AG04450 (cell line): ENCODE data around the gene EVL. TPM values are rescaled to one million over a fixed set of nuclear protein-coding genes. Genes with fewer than 3 reads are reported as not detected.

Source experiments
- CTCF ChIA-PET: fragments of 300-600, 350-600 bp; formaldehyde crosslinking; extraction: SDS; loops from one replicate; lab custom pipeline; 2022; ENCODE audit warnings: antibody characterized with exemption, inconsistent platforms; lab: Charles Lee
- POLR2A ChIA-PET: fragments of 350-600 bp; formaldehyde crosslinking; extraction: SDS; loops from one replicate; lab custom pipeline; 2021; ENCODE audit warnings: antibody characterized with exemption, inconsistent platforms; lab: Yijun Ruan, JAX
- DNase-seq: peaks from one replicate; pipeline ENCODE4 v3.0.0-alpha.2; 2011; ENCODE audit warnings: low read depth, low spot score
- H3K27ac ChIP-seq: one replicate; pipeline ENCODE4 v1.5.1; 2012; ENCODE audit warnings: low read depth, low read length, control low read depth
- H3K27me3 ChIP-seq: one replicate; pipeline ENCODE4 v1.6.0; 2012; ENCODE audit warnings: low read length; ENCODE audit not compliant: control insufficient read depth, insufficient read depth
- H3K4me3 ChIP-seq: 2 replicates; pipeline ENCODE4 v1.5.1; 2011; ENCODE audit warnings: mild to moderate bottlenecking, low read depth, low read length, control low read depth
- H3K9me3 ChIP-seq: 2 replicates; pipeline ENCODE4 v1.5.1; 2012; ENCODE audit warnings: low read length; ENCODE audit not compliant: control insufficient read depth, insufficient read depth
- polyA plus RNA-seq: library from polyadenylated mRNA; depleted of rRNA; stranded (reverse); fragments of >200 nt; gene quantifications from 2 replicates; pipeline ENCODE4 v1.2.3, GENCODE V29; 2011
- TF ChIP-seq, protein P1 (sequence below): IDR thresholded peaks from 2 replicates; pipeline ENCODE4 v1.5.1; 2011; ENCODE audit warnings: low read depth, low read length, control low read depth, inconsistent platforms

Gene EVL
- polyA plus RNA-seq, 1 experiment: 36.5 TPM

GRCh38 chr14:100051103-100051502 is 14.1 kb upstream of the EVL start:
- POLR2A ChIA-PET: no interaction called here
- Histone ChIP-seq H3K4me3 (no peak overlapping the region), H3K9me3 (no peaks in the 10 kb centered on the region; the same call in 1 of the 2 replicates), H3K27ac (no peak overlapping the region), H3K27me3 (no peaks in the 10 kb centered on the region)
- CTCF ChIA-PET: interaction anchor here (0.6 to 1.7 kb wide), 2 partner anchors 57 to 59 kb away, joined by 4 to 5 read pairs; no protein-coding TSS in a partner anchor
- TF ChIP-seq, protein P1, sequence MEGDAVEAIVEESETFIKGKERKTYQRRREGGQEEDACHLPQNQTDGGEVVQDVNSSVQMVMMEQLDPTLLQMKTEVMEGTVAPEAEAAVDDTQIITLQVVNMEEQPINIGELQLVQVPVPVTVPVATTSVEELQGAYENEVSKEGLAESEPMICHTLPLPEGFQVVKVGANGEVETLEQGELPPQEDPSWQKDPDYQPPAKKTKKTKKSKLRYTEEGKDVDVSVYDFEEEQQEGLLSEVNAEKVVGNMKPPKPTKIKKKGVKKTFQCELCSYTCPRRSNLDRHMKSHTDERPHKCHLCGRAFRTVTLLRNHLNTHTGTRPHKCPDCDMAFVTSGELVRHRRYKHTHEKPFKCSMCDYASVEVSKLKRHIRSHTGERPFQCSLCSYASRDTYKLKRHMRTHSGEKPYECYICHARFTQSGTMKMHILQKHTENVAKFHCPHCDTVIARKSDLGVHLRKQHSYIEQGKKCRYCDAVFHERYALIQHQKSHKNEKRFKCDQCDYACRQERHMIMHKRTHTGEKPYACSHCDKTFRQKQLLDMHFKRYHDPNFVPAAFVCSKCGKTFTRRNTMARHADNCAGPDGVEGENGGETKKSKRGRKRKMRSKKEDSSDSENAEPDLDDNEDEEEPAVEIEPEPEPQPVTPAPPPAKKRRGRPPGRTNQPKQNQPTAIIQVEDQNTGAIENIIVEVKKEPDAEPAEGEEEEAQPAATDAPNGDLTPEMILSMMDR: no peak
- no peak for DNase-seq

DNA sequence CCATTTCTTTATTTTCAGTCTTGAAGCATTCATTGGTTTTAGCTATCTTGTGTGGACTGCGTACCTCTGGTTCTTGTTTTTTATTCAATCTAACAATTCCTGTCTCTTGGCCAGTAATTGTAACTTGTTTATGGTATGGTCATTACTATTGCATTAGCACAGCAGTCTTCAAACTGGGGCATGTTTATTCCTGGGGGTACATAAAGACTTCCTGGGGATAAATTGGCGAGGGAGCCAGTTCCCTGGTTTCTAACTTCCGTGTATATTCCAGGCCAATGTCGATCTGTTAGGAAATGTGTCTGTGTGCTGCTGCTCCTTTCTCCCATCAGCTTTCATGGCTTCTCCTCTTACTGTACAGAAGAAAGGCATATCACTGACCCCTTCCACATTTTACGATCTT is 13.7 kb upstream of the EVL start:
- CTCF ChIA-PET: interaction anchor here (0.6 to 1.7 kb wide), 2 partner anchors 57 to 59 kb away, joined by 4 to 5 read pairs; no protein-coding TSS in a partner anchor
- DNase-seq: no peak

DNA sequence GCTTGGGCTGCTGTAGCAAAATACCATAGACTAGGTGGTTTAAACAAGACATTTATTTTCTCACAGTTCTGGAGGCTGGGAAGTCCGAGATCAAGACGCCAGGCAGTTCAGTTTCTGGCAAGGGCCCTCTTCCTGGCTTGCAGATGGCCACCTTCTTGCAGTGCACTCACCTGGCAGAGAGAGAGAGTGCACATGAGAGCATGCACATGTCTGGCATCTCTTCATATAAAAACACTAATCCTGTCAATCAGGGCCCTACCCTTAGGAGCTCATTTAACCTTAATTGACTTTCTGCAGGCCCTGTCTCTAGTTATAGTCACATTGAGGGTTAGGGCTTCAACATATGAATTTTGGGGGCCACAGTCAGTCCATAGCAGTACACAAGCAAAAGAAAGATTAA is 12.4 kb upstream of the EVL start:
- TF ChIP-seq, protein P1: no peak
- Histone ChIP-seq H3K27ac (no peak overlapping the region), H3K9me3 (no peaks in the 10 kb centered on the region), H3K4me3 (no peak overlapping the region), H3K27me3 (no peaks in the 10 kb centered on the region)
- CTCF ChIA-PET: interaction anchor here (1.1 to 1.2 kb wide), 2 partner anchors 55 to 72 kb away, joined by 3 to 4 read pairs; no protein-coding TSS in a partner anchor
- POLR2A ChIA-PET: no interaction called here
- no peak for DNase-seq

More for the DNA sequence above, 13.7 kb upstream of the EVL start:
- TF ChIP-seq, protein P1: no peak
- no peak overlapping the region for H3K27ac ChIP-seq
- H3K9me3 ChIP-seq: no peaks in the 10 kb centered on the region
- POLR2A ChIA-PET: no interaction called here
- H3K4me3 ChIP-seq: no peak overlapping the region
- no peaks in the 10 kb centered on the region for H3K27me3 ChIP-seq

GRCh38 chr14:100054316-100055075 is 10.7 kb upstream of the EVL start:
- no peak overlapping the region for H3K27ac ChIP-seq
- H3K9me3 ChIP-seq: no peaks in the 10 kb centered on the region
- H3K4me3 ChIP-seq: no peak overlapping the region
- no peaks in the 10 kb centered on the region for H3K27me3 ChIP-seq
- TF ChIP-seq, protein P1: no peak
- DNase-seq: no peak
- ChIA-PET CTCF (interaction anchor here (1.2 kb wide), 1 partner anchor 54 kb away, joined by 4 read pairs; no protein-coding TSS in a partner anchor), POLR2A (interaction anchor here (0.6 to 0.7 kb wide), 2 partner anchors 31 to 885 kb away, joined by 3 to 7 read pairs; no protein-coding TSS in a partner anchor)

DNA sequence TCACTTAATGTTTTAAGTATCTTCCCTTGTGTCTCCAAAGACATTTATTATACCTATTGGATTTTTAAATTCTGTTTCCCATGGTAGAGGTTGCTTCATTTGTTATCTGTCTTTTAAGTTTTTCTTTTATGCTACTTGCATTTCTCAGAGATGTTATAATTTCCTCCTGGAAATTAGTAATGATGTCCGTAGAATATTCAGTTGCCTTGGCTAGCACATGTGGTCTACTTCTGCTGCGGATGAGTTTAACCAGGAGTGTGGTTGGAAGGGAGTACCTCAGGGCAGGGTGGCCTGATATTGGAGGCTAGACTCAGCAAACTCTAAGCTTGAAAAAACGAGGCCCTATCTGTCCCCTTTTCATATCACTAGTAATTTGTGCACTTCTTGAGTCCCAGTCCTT is 8.8 kb upstream of the EVL start:
- POLR2A ChIA-PET: no interaction called here
- Histone ChIP-seq H3K27ac (no peak overlapping the region), H3K4me3 (no peak overlapping the region), H3K9me3 (no peaks in the 10 kb centered on the region), H3K27me3 (no peaks in the 10 kb centered on the region)
- TF ChIP-seq, protein P1: no peak
- DNase-seq: no peak
- CTCF ChIA-PET: interaction anchor here (1.0 kb wide), 1 partner anchor 9 kb away, joined by 3 read pairs; the partner anchor contains the start of gene EVL
